Thymus (tissue), 11 donors: ENCODE data around the gene TSPAN4. TPM values are rescaled to one million over a fixed set of nuclear protein-coding genes. Genes with fewer than 3 reads are reported as not detected.
A peak's percentile ranks its signal among the peaks of the same experiment; 100 is the strongest.

Experiments used
- DNase-seq, 9 donors: peaks; one replicate each; pipeline ENCODE4 v3.0.0-alpha.2; 2013; ENCODE audit warnings: low spot score in 9 of 9, low read depth in 6 of 9, missing footprints in 1 of 9
- H3K27ac ChIP-seq, 2 donors: one replicate each; pipeline ENCODE4 v1.5.1; 2013; ENCODE audit warnings: control low read depth in 1 of 2, low read depth in 1 of 2, low read length in 1 of 2, mild to moderate bottlenecking in 1 of 2, moderate library complexity in 1 of 2
- H3K27me3 ChIP-seq, 2 donors: one replicate each; pipeline ENCODE4 v1.5.1; 2013; ENCODE audit warnings: low read length in 1 of 2; ENCODE audit not compliant: control insufficient read depth in 2 of 2, insufficient read depth in 1 of 2
- H3K36me3 ChIP-seq, 2 donors: one replicate each; pipeline ENCODE4 v1.5.1; 2013; ENCODE audit warnings: low read length in 1 of 2, mild to moderate bottlenecking in 1 of 2, moderate library complexity in 1 of 2; ENCODE audit not compliant: control insufficient read depth in 2 of 2, insufficient read depth in 2 of 2
- H3K4me1 ChIP-seq, 2 donors: one replicate each; pipeline ENCODE4 v1.5.1; 2013; ENCODE audit warnings: low read length in 2 of 2; ENCODE audit not compliant: control insufficient read depth in 2 of 2, insufficient read depth in 2 of 2
- H3K4me3 ChIP-seq, 2 donors: one replicate each; pipeline ENCODE4 v1.5.1; 2013; ENCODE audit warnings: low read length in 2 of 2, control low read depth in 1 of 2, mild to moderate bottlenecking in 1 of 2
- H3K9me3 ChIP-seq, 2 donors: one replicate each; pipeline ENCODE4 v1.5.1; 2013; ENCODE audit warnings: low read length in 1 of 2, mild to moderate bottlenecking in 1 of 2; ENCODE audit not compliant: control insufficient read depth in 2 of 2, insufficient read depth in 1 of 2
- whole genome bisulfite sequencing: extraction: QIAGEN DNeasy Blood & Tissue Kit; methylation state at CpG from one replicate; pipeline ENCODE4 v1.1.7; 2013; 5-methylcytosine and 5-hydroxymethylcytosine counted together
- polyA plus RNA-seq: library from polyadenylated mRNA; stranded (reverse); fragments of 200-250 nt; gene quantifications from one replicate; pipeline ENCODE4 v1.2.3, GENCODE V29; 2013
- total RNA-seq: library from RNA; stranded (reverse); fragments of 120-200 nt; gene quantifications from one replicate; pipeline ENCODE4 v1.2.4, GENCODE V29; 2013
- donor health status: healthy.

The TSPAN4 gene
- total and polyA plus RNA-seq, 2 donors, result 22.2 to 56.7 TPM

- no peaks in the 10 kb centered on the region for H3K27me3 ChIP-seq
- no peaks in the 10 kb centered on the region for H3K9me3 ChIP-seq
- H3K36me3 ChIP-seq, result peaks cover 34 to 35% of the 10 kb centered on the region in 2 donors
- H3K27ac ChIP-seq, result no peak overlapping the region
- H3K4me1 ChIP-seq, result peaks cover 17 to 24% of the 10 kb centered on the region in 2 donors
- no peak for DNase-seq
- H3K4me3 ChIP-seq, result no peak overlapping the region
- 88% methylated on average over 14 of the region's 14 CpGs for WGBS
Measured at GRCh38 chr11:811446-812245, 31.0 kb upstream of the TSPAN4 start.

- no peak overlapping the region for H3K27ac ChIP-seq
- DNase-seq, result no peak
Measured at GRCh38 chr11:812390-812789, 30.3 kb upstream of the TSPAN4 start.

GRCh38 chr11:813072-813455, 29.6 kb upstream of the TSPAN4 start:
- no peak overlapping the region for H3K27ac ChIP-seq
- H3K27me3 ChIP-seq, result no peaks in the 10 kb centered on the region
- peaks cover 17 to 24% of the 10 kb centered on the region in 2 donors for H3K4me1 ChIP-seq
- 95% methylated on average over 6 of the region's 6 CpGs for WGBS
- H3K9me3 ChIP-seq, result no peaks in the 10 kb centered on the region
- peaks cover 34 to 35% of the 10 kb centered on the region in 2 donors for H3K36me3 ChIP-seq
- no peak for DNase-seq
- no peak overlapping the region for H3K4me3 ChIP-seq

More at GRCh38 chr11:812390-812789, 30.3 kb upstream of the TSPAN4 start:
- Histone ChIP-seq H3K27me3 (no peaks in the 10 kb centered on the region), H3K4me3 (no peak overlapping the region), H3K9me3 (no peaks in the 10 kb centered on the region), H3K4me1 (peaks cover 17 to 24% of the 10 kb centered on the region in 2 donors), H3K36me3 (peaks cover 34 to 35% of the 10 kb centered on the region in 2 donors)
- WGBS, result over 99% methylated on average over 3 of the region's 3 CpGs

- peaks cover 34 to 35% of the 10 kb centered on the region in 2 donors for H3K36me3 ChIP-seq
- no peaks in the 10 kb centered on the region for H3K27me3 ChIP-seq
- DNase-seq, result no peak
- no peak overlapping the region for H3K4me3 ChIP-seq
- no peak overlapping the region for H3K27ac ChIP-seq
- no peaks in the 10 kb centered on the region for H3K9me3 ChIP-seq
- peaks cover 15 to 21% of the 10 kb centered on the region in 2 donors for H3K4me1 ChIP-seq
- 93% methylated on average over 9 of the region's 9 CpGs for WGBS
Measured at GRCh38 chr11:813456-814096, 29.1 kb upstream of the TSPAN4 start.

DNA sequence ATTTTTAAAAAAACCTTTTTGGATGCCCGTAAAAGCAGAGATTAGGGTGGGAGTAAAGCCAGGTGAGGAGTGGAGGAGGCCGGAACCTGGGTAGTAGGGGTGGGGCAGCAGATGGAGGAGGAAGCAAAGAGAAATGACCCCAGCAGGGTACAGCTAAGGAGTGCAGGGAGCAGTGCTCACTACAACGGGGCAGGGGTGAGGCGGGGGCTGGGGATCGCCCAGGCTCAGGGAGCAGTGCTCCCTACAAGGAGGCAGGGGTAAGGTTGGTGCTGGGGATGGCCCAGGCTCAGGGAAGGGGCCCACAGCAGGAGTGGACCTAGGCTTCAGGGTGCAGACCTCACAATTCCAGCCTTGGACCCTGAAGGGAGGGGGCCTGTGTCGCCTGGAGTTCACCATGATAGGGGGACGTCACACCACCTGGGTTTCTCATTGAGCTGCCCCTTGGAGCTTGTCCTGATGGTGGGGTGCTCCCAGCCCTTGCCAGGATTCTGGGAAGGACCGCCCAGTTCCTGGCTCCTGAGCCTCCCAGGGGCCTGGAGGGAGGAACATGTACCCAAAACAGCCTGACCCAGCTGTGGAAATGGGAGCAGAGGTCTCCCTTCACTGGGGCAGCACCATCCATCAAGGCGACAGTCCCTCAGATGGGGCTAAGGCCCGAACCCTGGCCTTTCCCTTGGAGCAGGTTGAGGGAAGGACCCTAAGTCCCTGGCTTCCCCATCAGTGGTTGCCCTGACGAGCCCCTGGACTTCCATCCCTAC, 26.8 kb upstream of the TSPAN4 start:
- peaks cover 14 to 26% of the 10 kb centered on the region in 2 donors for H3K4me1 ChIP-seq
- whole genome bisulfite sequencing, result 97% methylated on average over 11 of the region's 11 CpGs
- no peaks in the 10 kb centered on the region for H3K9me3 ChIP-seq
- no peak for DNase-seq
- no peaks in the 10 kb centered on the region for H3K27me3 ChIP-seq
- no peak overlapping the region for H3K27ac ChIP-seq
- peaks cover 33 to 37% of the 10 kb centered on the region in 2 donors for H3K36me3 ChIP-seq
- H3K4me3 ChIP-seq, result no peak overlapping the region

DNA sequence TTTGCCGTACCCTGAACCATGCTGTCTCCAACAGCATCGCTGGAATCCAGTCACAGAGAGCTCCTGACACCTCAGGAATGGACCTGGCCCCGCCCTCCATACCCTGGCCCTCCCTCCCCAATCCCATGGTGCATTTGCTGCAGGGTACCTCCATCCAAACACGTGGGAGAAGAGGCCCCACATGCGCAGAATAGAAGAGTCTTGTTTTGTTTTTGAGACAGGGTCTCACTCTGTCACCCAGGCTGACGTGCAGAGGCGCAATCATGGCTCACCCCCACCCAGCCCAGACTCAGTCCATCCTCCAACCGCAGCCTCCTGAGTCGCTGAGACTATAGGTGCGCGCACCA, 26.2 kb upstream of the TSPAN4 start:
- Histone ChIP-seq H3K4me3 (no peak overlapping the region), H3K36me3 (peaks cover 27 to 36% of the 10 kb centered on the region in 2 donors), H3K27me3 (no peaks in the 10 kb centered on the region), H3K27ac (no peak overlapping the region), H3K9me3 (no peaks in the 10 kb centered on the region), H3K4me1 (peaks cover 12 to 26% of the 10 kb centered on the region in 2 donors)
- no peak for DNase-seq
- 93% methylated on average over 11 of the region's 11 CpGs for WGBS

DNA sequence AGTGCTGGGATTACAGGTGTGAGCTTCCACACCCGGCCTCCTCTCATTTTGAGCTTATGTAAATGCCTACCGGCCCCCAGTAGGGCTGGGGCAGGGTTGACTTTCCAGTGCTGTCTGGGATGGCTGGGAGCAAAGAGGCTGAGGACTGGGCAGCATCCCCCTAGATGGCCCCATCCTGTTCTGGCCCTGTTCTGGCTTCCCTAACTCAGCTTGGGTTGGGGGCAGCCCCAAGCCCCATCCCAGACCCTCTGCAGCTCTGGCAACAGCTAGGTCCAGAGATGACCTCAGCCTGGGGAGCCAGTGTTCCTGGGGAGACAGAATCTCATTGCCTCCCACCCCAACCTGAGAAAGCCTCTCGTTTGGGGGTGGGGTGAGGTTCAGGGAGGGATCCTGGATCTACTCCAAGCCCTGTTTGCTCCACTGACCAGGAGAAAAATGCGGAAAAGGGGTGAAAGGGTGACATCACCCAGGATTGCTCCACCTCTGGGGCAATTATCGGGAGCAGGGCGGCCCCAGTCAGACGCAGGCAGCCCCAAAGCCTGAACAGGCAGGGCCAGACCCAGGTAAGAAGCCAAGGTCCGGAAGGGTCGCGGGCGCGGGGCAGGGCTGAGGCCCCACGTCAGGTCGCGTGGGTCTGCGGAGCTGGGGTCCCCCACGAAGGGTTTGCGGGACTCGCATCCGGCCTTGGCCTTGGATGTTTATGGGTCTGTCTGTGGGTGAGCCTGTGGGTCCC, 24.1 kb upstream of the TSPAN4 start, which contains the start of gene PNPLA2:
PNPLA2 (plus strand) TSS at position 519 of the 733 bp plus-strand sequence. CDS start 805 bp downstream, outside the sequence.
- Histone ChIP-seq H3K27me3 (no peaks in the 10 kb centered on the region), H3K36me3 (peaks cover 11 to 32% of the 10 kb centered on the region in 2 donors), H3K27ac (peak within 1 kb of the TSS; percentile 83 to 94), H3K4me3 (peak within 1 kb of the TSS; percentile 52 to 95), H3K9me3 (no peaks in the 10 kb centered on the region), H3K4me1 (peaks cover 12 to 25% of the 10 kb centered on the region in 2 donors)
- DNase-seq, result no peak
- 55% methylated on average over 20 of the region's 20 CpGs for WGBS

- Histone ChIP-seq H3K4me1 (peaks cover 12 to 25% of the 10 kb centered on the region in 2 donors), H3K9me3 (no peaks in the 10 kb centered on the region), H3K4me3 (peak overlapping the region; percentile 52 to 95), H3K27ac (peak overlapping the region; percentile 83 to 94), H3K27me3 (no peaks in the 10 kb centered on the region), H3K36me3 (peaks cover 14 to 38% of the 10 kb centered on the region in 2 donors)
- peak in 8 of 9 donors; percentile 81 to 95 (median 90) for DNase-seq
- WGBS, result under 1% methylated on average over 96 of the region's 96 CpGs
Measured at GRCh38 chr11:819129-819931, 23.3 kb upstream of the TSPAN4 start.
